ELR (cell line): ENCODE measurements around the gene ACSL5.
A peak's percentile ranks its signal among the peaks of the same experiment; 100 is the strongest.
"Not testable (repeated sequence)": the region's sequence is repeated elsewhere in the genome, so short reads cannot be mapped to it uniquely, and the experiment has no call there.

ENCODE experiments used
- DNase-seq: peaks from one replicate; pipeline ENCODE4 v3.0.0-alpha.2; 2015; ENCODE audit warnings: low read depth

Gene ACSL5

DNA sequence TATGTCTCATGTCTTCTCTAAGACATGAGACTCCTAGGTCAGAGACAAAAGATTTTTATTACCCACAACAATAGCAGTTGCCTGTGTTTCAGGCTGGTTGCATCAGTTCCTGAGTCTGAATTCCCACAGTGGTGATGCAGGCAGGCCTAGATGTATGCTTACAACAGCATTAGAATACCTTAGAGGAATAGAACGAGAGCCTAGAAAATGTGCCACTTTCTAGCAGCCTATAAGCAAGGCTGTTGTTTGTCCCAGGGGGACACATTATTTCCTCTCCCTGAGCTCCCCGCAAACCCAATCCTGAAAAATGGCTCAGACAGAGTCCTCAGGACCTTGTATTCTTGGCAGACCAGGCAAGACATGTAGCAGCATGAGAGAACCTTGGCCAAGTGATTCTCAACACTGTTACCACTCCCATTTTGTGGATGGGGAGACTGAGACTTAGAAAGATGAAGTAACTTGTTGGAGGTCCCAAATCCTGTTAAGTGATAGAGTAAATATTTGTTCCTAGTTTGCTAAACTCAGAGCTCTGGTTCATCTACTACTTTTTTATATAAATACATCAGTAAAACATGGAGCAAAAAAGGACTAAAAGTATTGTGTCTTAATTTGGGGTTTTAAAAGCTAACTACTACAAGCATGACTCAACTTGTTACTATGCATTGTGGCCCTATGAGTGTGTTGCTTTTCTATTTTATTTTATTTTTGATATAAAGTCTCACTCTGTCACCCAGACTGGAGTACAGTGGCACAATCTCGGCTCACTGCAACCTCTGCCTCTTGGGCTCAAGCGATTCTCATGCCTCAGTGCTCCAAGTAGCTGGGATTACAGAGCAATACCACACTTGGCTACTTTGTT, 87.3 kb downstream of the ACSL5 start:
- DNase-seq, result peak; percentile 92

DNA sequence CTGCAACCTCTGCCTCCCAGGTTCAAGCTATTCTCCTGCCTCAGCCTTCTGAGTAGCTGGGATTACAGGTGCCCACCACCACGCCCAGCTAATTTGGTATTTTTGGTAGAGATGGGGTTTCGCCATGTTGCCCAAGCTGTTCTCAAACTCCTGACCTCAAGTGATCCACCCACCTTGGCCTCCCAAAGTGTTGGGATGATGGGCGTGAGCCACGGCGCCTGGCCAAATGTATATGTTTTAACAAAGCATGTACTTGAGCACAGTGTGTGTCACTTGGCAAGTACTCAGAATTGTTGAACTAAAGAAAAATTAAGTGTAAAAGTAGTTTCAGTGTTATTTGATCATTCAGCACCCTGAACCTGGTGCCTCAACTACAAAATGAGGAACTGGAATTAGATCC, 90.2 kb downstream of the ACSL5 start:
- DNase-seq, result not testable (repeated sequence)

DNA sequence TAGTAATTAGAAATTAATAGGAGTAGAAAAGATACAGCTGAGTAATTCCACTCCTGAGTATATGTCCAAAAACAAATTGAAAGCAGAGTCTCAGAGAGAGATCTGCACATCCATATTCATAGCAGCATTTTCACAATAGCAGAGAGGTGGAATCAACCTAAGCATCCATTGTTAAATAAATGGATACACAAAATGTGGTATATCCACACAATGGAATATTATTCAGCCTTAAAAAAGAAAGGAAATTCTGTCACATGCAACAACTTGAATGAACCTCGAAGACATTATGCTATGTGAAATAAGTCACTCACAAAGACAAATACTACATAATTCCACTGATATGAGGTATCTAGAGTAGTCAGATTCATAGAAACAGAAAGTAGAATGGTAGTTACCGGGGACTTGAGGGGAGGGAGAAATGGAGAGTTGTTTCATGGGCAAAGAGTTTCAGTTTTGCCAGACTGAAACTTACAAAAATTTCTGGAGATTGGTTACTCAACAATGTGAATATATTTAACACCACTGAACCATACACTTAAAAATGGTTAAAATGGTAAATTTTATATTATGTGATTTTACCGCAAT, 91.5 kb downstream of the ACSL5 start:
- DNase-seq, result no peak

DNA sequence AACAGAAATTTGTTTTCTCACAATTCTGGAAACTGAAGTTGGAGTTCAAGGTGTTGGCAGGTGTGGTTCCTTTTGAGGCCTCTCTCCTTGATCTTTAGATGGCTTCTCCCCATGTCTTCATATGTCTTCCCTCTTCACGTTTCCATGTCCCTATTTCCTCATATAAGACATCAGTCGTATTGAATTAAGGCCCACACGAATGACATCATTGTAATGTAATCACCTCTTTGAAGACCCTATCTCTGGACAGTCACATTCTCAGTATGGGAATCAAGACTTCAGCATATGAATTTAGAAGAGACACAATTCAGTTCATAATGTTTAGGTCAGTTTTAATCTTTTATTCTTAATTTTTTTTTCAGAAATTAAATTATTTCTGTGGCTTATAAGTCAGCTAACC, 92.9 kb downstream of the ACSL5 start:
- DNase-seq, result no peak

DNA sequence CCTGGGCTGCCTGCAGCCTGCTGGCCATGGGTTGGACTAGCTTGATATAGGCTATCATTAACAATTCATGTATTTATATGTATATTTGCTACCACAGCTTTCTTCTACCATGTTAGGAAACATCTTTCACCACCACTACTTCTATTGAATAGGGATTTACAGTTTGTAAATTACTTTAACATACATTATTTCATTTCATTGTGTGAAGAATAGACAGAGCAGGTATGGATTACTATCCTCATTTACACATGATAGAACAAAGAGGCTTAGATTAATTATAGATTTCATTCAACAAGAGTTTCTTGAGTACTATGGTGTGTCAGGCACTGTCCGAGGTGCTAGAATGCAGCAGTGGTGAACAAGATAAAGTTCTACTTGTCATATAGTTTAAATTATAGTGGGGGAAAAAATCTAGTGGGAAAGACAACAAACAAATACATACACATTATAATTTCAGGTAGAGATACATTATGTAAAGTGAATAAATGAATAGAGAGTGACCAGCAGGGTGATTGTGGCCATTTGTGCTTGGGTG, 93.7 kb downstream of the ACSL5 start:
- DNase-seq, result no peak

DNA sequence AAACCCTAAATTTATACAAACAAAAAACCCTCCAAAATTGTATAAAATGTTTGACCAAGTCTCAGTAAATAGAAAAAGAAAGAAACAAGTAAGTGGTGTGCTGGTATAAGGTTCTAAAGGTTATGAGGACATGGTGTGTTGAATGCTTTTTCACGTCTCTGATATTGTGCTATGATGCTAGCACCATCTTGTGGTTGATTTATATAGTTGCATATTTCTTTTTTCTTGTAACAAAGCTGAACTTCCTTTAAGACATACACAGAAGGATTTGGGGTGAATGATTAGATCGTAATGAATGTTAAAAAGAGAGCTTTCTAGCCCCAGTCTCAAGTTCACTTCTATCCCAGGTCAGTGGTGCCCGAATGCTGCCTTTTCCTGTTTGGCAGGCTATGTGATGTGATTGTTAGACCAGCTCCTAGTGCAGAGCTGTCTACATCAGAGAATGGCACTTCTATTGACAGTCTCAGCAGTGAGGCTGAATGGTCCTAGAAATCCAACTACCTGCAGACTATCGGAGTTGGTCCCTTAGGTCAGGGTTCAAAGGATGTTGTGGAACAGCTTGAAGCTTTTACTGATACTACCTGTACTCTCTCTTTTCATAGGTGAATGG, 98.1 kb downstream of the ACSL5 start:
- DNase-seq, result peak; percentile 68

DNA sequence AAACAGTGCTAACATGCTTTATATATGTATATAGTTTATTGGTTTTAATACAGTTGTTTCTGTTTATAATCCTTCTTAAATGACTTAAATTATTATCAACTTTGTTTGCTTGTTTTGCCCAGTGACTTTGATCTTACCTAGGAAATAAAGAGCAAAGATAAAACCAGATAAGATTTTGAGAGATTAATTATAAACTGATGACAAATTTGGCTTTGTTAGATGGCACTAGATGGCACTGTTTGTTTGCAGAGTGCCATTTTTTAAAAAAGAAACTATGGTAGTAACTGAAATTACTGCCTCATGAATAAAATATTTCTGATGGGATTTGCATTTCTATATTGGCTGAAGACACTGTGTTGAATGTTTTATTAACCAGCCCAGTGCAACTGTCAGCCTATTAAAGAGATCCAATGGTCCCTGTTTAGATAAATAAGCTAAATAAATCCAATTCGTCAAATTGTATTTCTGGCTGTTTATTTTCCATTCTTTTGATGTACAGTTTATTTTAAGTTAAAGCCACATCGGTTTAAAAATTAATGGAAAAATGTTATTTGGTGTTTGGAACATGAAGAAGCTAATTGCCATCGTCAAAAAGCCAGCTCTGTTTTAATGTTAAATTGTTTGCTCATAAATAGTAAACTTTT, 101.8 kb downstream of the ACSL5 start:
- DNase-seq, result peak; percentile 44
